HepG2 (cell line): ENCODE data around the gene FLOT2. TPM values are rescaled to one million over a fixed set of nuclear protein-coding genes. Genes with fewer than 3 reads are reported as not detected.
A peak's percentile ranks its signal among the peaks of the same experiment; 100 is the strongest.

Experiments
- ASH2L ChIP-seq: fragments of 300-600, 200-600 bp; sonication (generic); IDR thresholded peaks from 2 replicates; pipeline ENCODE4 v1.7.0; 2017; ENCODE audit warnings: low read depth, mild to moderate bottlenecking, moderate library complexity, mixed read lengths, low read length; ENCODE audit not compliant: insufficient read length
- ERF ChIP-seq: IDR thresholded peaks from 2 replicates; pipeline ENCODE4 v1.6.1; 2018; ENCODE audit warnings: missing biosample characterization, missing genetic modification reagents
- HOXA3 ChIP-seq: sonication (generic); formaldehyde crosslinking; IDR thresholded peaks from 2 replicates; pipeline ENCODE4 v1.5.0; 2020; ENCODE audit warnings: missing genetic modification reagents
- KDM5B ChIP-seq: sonication (generic); formaldehyde crosslinking; IDR thresholded peaks from 2 replicates; pipeline ENCODE4 v1.4.0; 2020; ENCODE audit warnings: missing genetic modification reagents, mild to moderate bottlenecking, borderline replicate concordance
- MXI1 ChIP-seq: IDR thresholded peaks from 3 replicates; pipeline ENCODE4 v1.6.1; 2012; ENCODE audit warnings: low read depth, low read length, inconsistent platforms, borderline replicate concordance
- NFE2L2 ChIP-seq: fragments of 150-350 bp; IDR thresholded peaks from 2 replicates; pipeline ENCODE4 v1.6.1; 2014; ENCODE audit warnings: low read length
- NKX3-1 ChIP-seq: sonication (generic); formaldehyde crosslinking; IDR thresholded peaks from 2 replicates; pipeline ENCODE4 v1.5.0; 2020; ENCODE audit warnings: missing genetic modification reagents
- NONO ChIP-seq, 2 experiments: fragments of 450-650 bp in 1 of 2; sonication (generic) in 1 of 2; formaldehyde crosslinking in 1 of 2; IDR thresholded peaks in 1 of 2; conservative IDR thresholded peaks in 1 of 2; 2 replicates each; pipeline versions ENCODE4 v1.6.1 to v1.8.0; 2017 to 2022; ENCODE audit warnings: mild to moderate bottlenecking in 1 of 2, missing genetic modification reagents in 1 of 2, moderate library complexity in 1 of 2
- SPEN ChIP-seq: sonication (generic); formaldehyde crosslinking; IDR thresholded peaks from 2 replicates; pipeline ENCODE4 v1.5.1; 2020; ENCODE audit warnings: low read depth, mild to moderate bottlenecking, missing genetic modification reagents
- SUZ12 ChIP-seq: fragments of 150-350 bp; IDR thresholded peaks from 2 replicates; pipeline ENCODE4 v1.6.1; 2014; ENCODE audit warnings: low read depth, low read length
- ZNF101 ChIP-seq: sonication (generic); formaldehyde crosslinking; IDR thresholded peaks from 2 replicates; pipeline ENCODE4 v1.4.0; 2020; ENCODE audit warnings: mild to moderate bottlenecking, low read depth, missing genetic modification reagents, borderline replicate concordance
- ZNF225 ChIP-seq: sonication (generic); formaldehyde crosslinking; IDR thresholded peaks from 2 replicates; pipeline ENCODE4 v1.4.0; 2020; ENCODE audit warnings: mild to moderate bottlenecking, missing genetic modification reagents
- ZNF709 ChIP-seq: sonication (generic); formaldehyde crosslinking; IDR thresholded peaks from 2 replicates; pipeline ENCODE4 v1.5.0; 2020; ENCODE audit warnings: mild to moderate bottlenecking, missing genetic modification reagents
- polyA plus RNA-seq, 8 experiments: library from polyadenylated mRNA; depleted of rRNA in 3 of 8; stranded (reverse) in 7 of 8; unstranded in 1 of 8; fragments of >200 nt; fragmentation: Illumina TruSeq in 4 of 8; extraction: Trizol in 4 of 8; gene quantifications; 2 replicates each; pipeline versions ENCODE4 v1.2.1 to v1.2.3, GENCODE V29; 2011 to 2016; ENCODE audit warnings: low read depth in 4 of 8, missing spikeins in 1 of 8, mixed read lengths in 1 of 8; ENCODE audit not compliant: insufficient read depth in 1 of 8
- total RNA-seq, 5 experiments: library from RNA; depleted of rRNA; stranded (reverse); fragments of >200 nt; fragmentation: Illumina TruSeq; extraction: Trizol; gene quantifications; 2 replicates each; pipeline ENCODE4 v1.2.3, GENCODE V29; 2016; ENCODE audit warnings: low read depth in 1 of 5
- TF ChIP-seq, protein P1 (sequence below): sonication (generic); formaldehyde crosslinking; IDR thresholded peaks from 2 replicates; pipeline ENCODE4 v1.5.1; 2020; ENCODE audit warnings: mild to moderate bottlenecking, missing genetic modification reagents
- TF ChIP-seq, protein P2 (sequence below): sonication (generic); formaldehyde crosslinking; IDR thresholded peaks from 2 replicates; pipeline ENCODE4 v1.5.1; 2020; ENCODE audit warnings: mild to moderate bottlenecking, missing genetic modification reagents, borderline replicate concordance
- TF ChIP-seq, protein P3 (sequence below): sonication (generic); formaldehyde crosslinking; IDR thresholded peaks from 2 replicates; pipeline ENCODE4 v1.5.0; 2020; ENCODE audit warnings: missing genetic modification reagents
- TF ChIP-seq, protein P4 (sequence below): sonication (generic); formaldehyde crosslinking; IDR thresholded peaks from 2 replicates; pipeline ENCODE4 v1.5.1; 2020; ENCODE audit warnings: missing genetic modification reagents, mild to moderate bottlenecking, borderline replicate concordance
- TF ChIP-seq, protein P5 (sequence below): sonication (generic); formaldehyde crosslinking; conservative IDR thresholded peaks from 2 replicates; pipeline ENCODE4 v1.4.0; 2020; ENCODE audit warnings: missing genetic modification reagents

Gene FLOT2
- total and polyA plus RNA-seq, 2 of the 13 experiments (the other 11 are each of a cell fraction or from before 2014, with no cell fraction given): 54.3 to 54.5 TPM

DNA sequence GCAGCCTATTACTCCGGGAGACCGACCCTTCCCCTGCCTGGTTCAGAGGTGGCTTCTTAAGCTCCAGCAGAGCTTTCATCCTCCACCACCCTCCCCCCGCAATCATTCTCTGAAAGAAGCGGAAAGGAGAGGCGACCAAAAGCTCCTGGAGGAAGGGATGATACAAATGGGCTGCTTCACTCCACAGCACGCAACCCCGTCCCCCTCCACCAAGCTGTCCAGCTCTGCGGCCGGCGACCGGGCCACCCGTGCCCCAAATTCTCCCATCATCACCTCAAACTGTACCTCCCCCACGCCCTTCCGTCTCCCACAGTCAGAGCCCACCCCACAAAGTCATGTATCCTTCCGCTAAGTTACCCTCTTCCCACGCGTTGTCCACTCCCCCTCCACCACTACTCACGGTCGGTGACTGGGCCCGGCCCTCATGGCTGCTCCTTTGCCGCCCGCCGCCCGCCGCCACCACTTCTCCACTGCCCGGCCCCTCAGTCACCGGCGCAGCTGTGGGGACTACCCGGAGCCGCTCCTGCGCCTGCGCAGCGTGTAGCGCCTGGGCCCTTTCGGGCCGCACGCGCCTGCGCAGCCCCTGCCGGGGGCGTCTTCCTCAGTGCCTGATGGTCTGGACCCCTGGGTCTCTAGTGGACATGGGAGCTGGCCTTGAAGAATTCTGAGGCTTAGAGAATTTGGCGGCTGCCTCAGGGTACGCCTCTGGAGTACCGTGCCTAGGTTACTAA is 55.1 kb downstream of the FLOT2 start, which contains the start of gene FAM222B (continued):
- TF ChIP-seq, protein P1, sequence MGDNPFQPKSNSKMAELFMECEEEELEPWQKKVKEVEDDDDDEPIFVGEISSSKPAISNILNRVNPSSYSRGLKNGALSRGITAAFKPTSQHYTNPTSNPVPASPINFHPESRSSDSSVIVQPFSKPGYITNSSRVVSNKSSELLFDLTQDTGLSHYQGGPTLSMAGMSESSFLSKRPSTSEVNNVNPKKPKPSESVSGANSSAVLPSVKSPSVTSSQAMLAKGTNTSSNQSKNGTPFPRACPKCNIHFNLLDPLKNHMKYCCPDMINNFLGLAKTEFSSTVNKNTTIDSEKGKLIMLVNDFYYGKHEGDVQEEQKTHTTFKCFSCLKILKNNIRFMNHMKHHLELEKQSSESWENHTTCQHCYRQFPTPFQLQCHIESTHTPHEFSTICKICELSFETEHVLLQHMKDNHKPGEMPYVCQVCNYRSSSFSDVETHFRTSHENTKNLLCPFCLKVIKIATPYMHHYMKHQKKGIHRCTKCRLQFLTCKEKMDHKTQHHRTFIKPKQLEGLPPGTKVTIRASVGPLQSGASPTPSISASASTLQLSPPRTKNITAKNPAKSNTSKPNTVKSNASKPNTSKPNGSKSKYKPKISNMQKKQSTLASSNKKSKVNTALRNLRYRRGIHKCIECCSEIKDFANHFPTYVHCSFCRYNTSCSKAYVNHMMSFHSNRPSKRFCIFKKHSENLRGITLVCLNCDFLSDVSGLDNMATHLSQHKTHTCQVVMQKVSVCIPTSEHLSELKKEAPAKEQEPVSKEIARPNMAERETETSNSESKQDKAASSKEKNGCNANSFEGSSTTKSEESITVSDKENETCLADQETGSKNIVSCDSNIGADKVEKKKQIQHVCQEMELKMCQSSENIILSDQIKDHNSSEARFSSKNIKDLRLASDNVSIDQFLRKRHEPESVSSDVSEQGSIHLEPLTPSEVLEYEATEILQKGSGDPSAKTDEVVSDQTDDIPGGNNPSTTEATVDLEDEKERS (CRISPR knock-in tag): 0 out of 2 replicates have a peak, but pooled peaks have one; percentile 32
- TF ChIP-seq ASH2L (peak; percentile 37), SUZ12 (no peak), ZNF101 (CRISPR knock-in tag) (no peak), NONO (IDR thresholded peaks at IDR 0.05) (no peak), NONO (CRISPR knock-in tag; conservative IDR thresholded peaks at IDR 0.05) (peak; percentile 45; the same call in 1 of the 2 replicates), NFE2L2 (no peak), ZNF225 (CRISPR knock-in tag) (peak; percentile 81; the same call in 1 of the 2 replicates), ZNF709 (0 out of 2 replicates have a peak, but pooled peaks have one; percentile 34), KDM5B (CRISPR knock-in tag) (peak; percentile 28; the same call in 1 of the 2 replicates), ERF (CRISPR knock-in tag) (peak; percentile 39; the same call in 1 of the 2 replicates), MXI1 (peak; percentile 48; the same call in 1 of the 3 replicates), SPEN (CRISPR knock-in tag) (peak; percentile 43; the same call in 1 of the 2 replicates), NKX3-1 (CRISPR knock-in tag) (0 out of 2 replicates have a peak, but pooled peaks have one; percentile 27), HOXA3 (CRISPR knock-in tag) (peak; percentile 25; the same call in 1 of the 2 replicates)
- TF ChIP-seq, protein P2, sequence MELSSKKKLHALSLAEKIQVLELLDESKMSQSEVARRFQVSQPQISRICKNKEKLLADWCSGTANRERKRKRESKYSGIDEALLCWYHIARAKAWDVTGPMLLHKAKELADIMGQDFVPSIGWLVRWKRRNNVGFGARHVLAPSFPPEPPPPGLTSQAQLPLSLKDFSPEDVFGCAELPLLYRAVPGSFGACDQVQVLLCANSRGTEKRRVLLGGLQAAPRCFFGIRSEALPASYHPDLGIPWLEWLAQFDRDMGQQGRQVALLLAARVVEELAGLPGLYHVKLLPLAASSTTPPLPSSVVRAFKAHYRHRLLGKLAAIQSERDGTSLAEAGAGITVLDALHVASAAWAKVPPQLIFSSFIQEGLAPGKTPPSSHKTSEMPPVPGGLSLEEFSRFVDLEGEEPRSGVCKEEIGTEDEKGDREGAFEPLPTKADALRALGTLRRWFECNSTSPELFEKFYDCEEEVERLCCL: no peak
- TF ChIP-seq, protein P3, sequence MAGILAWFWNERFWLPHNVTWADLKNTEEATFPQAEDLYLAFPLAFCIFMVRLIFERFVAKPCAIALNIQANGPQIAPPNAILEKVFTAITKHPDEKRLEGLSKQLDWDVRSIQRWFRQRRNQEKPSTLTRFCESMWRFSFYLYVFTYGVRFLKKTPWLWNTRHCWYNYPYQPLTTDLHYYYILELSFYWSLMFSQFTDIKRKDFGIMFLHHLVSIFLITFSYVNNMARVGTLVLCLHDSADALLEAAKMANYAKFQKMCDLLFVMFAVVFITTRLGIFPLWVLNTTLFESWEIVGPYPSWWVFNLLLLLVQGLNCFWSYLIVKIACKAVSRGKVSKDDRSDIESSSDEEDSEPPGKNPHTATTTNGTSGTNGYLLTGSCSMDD (CRISPR knock-in tag): no peak
- TF ChIP-seq, protein P4, sequence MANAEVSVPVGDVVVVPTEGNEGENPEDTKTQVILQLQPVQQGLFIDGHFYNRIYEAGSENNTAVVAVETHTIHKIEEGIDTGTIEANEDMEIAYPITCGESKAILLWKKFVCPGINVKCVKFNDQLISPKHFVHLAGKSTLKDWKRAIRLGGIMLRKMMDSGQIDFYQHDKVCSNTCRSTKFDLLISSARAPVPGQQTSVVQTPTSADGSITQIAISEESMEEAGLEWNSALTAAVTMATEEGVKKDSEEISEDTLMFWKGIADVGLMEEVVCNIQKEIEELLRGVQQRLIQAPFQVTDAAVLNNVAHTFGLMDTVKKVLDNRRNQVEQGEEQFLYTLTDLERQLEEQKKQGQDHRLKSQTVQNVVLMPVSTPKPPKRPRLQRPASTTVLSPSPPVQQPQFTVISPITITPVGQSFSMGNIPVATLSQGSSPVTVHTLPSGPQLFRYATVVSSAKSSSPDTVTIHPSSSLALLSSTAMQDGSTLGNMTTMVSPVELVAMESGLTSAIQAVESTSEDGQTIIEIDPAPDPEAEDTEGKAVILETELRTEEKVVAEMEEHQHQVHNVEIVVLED (CRISPR knock-in tag): peak; percentile 38; the same call in 1 of the 2 replicates
- TF ChIP-seq, protein P5, sequence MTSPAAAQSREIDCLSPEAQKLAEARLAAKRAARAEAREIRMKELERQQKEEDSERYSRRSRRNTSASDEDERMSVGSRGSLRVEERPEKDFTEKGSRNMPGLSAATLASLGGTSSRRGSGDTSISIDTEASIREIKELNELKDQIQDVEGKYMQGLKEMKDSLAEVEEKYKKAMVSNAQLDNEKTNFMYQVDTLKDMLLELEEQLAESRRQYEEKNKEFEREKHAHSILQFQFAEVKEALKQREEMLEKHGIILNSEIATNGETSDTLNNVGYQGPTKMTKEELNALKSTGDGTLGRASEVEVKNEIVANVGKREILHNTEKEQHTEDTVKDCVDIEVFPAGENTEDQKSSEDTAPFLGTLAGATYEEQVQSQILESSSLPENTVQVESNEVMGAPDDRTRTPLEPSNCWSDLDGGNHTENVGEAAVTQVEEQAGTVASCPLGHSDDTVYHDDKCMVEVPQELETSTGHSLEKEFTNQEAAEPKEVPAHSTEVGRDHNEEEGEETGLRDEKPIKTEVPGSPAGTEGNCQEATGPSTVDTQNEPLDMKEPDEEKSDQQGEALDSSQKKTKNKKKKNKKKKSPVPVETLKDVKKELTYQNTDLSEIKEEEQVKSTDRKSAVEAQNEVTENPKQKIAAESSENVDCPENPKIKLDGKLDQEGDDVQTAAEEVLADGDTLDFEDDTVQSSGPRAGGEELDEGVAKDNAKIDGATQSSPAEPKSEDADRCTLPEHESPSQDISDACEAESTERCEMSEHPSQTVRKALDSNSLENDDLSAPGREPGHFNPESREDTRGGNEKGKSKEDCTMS (CRISPR knock-in tag): no peak
